ENCODE data around the gene DPH7.

DNA sequence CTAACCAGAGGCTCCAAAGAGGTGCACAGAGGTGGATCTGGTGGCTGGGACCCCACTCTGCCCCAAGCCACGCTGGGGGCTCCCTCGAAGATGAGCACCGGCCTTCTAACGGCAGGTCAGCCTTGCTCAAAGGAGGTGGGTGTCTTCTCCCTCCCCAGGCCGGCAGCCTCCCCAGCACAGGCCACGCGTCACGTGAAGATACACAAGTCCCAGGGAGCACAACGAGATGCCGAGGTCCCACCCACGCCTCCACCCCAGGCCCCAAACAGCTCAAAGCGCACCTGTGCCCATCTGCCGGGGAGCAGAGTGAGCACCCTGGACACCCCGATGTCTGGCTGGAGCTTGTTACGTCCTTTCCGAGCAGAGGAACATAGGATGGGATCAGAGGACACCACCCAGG, 40.7 kb downstream of the DPH7 start:
- TF ChIP-seq, protein P1, sequence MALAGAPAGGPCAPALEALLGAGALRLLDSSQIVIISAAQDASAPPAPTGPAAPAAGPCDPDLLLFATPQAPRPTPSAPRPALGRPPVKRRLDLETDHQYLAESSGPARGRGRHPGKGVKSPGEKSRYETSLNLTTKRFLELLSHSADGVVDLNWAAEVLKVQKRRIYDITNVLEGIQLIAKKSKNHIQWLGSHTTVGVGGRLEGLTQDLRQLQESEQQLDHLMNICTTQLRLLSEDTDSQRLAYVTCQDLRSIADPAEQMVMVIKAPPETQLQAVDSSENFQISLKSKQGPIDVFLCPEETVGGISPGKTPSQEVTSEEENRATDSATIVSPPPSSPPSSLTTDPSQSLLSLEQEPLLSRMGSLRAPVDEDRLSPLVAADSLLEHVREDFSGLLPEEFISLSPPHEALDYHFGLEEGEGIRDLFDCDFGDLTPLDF (CRISPR knock-in tag; IDR thresholded peaks at IDR 0.05), result no peak
- TF ChIP-seq IRF2 (CRISPR knock-in tag; IDR thresholded peaks at IDR 0.05; ENCODE audit: borderline replicate concordance, low read depth) (no peak), TEAD1 (CRISPR knock-in tag; IDR thresholded peaks at IDR 0.05) (no peak)
- TF ChIP-seq, protein P2, sequence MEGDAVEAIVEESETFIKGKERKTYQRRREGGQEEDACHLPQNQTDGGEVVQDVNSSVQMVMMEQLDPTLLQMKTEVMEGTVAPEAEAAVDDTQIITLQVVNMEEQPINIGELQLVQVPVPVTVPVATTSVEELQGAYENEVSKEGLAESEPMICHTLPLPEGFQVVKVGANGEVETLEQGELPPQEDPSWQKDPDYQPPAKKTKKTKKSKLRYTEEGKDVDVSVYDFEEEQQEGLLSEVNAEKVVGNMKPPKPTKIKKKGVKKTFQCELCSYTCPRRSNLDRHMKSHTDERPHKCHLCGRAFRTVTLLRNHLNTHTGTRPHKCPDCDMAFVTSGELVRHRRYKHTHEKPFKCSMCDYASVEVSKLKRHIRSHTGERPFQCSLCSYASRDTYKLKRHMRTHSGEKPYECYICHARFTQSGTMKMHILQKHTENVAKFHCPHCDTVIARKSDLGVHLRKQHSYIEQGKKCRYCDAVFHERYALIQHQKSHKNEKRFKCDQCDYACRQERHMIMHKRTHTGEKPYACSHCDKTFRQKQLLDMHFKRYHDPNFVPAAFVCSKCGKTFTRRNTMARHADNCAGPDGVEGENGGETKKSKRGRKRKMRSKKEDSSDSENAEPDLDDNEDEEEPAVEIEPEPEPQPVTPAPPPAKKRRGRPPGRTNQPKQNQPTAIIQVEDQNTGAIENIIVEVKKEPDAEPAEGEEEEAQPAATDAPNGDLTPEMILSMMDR (IDR thresholded peaks at IDR 0.05), result no peak
